Coronary artery (tissue), 2 donors: Measurements from ENCODE around the gene ITGA2.

Experiments
- DNase-seq: peaks from one replicate; pipeline ENCODE4 v3.0.0-alpha.2; 2017; ENCODE audit warnings: low spot score
- H3K27ac ChIP-seq, 2 donors: fragments of 200-600 bp; sonication (generic); one replicate each; pipeline ENCODE4 v1.5.1; 2016 to 2019
- H3K4me3 ChIP-seq: fragments of 200-600 bp; sonication (generic); 2 replicates; pipeline ENCODE4 v1.5.1; 2016; ENCODE audit warnings: mild to moderate bottlenecking, moderate library complexity
- TF ChIP-seq, protein P1 (sequence below): fragments of 200-600 bp; sonication (generic); IDR thresholded peaks from one replicate; pipeline ENCODE4 v1.5.1; 2019; ENCODE audit warnings: antibody characterized with exemption

Gene ITGA2

GRCh38 chr5:53006911-53007890 is 18.0 kb downstream of the ITGA2 start:
- DNase-seq: no peak
- TF ChIP-seq, protein P1, sequence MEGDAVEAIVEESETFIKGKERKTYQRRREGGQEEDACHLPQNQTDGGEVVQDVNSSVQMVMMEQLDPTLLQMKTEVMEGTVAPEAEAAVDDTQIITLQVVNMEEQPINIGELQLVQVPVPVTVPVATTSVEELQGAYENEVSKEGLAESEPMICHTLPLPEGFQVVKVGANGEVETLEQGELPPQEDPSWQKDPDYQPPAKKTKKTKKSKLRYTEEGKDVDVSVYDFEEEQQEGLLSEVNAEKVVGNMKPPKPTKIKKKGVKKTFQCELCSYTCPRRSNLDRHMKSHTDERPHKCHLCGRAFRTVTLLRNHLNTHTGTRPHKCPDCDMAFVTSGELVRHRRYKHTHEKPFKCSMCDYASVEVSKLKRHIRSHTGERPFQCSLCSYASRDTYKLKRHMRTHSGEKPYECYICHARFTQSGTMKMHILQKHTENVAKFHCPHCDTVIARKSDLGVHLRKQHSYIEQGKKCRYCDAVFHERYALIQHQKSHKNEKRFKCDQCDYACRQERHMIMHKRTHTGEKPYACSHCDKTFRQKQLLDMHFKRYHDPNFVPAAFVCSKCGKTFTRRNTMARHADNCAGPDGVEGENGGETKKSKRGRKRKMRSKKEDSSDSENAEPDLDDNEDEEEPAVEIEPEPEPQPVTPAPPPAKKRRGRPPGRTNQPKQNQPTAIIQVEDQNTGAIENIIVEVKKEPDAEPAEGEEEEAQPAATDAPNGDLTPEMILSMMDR: no peak
- Histone ChIP-seq H3K4me3 (no peak overlapping the region), H3K27ac (no peak overlapping the region)

- TF ChIP-seq, protein P1: no peak
- no peak for DNase-seq
- Histone ChIP-seq H3K27ac (no peak overlapping the region), H3K4me3 (no peak overlapping the region)
Measured at GRCh38 chr5:53008751-53009150, 19.6 kb downstream of the ITGA2 start.

GRCh38 chr5:53009816-53010215 is 20.7 kb downstream of the ITGA2 start:
- DNase-seq: no peak
- TF ChIP-seq, protein P1: no peak
- H3K27ac ChIP-seq: no peak overlapping the region
- no peak overlapping the region for H3K4me3 ChIP-seq

- Histone ChIP-seq H3K4me3 (no peak overlapping the region), H3K27ac (no peak overlapping the region)
- TF ChIP-seq, protein P1: no peak
- no peak for DNase-seq
Measured at GRCh38 chr5:53010814-53011213, 21.7 kb downstream of the ITGA2 start.

DNA sequence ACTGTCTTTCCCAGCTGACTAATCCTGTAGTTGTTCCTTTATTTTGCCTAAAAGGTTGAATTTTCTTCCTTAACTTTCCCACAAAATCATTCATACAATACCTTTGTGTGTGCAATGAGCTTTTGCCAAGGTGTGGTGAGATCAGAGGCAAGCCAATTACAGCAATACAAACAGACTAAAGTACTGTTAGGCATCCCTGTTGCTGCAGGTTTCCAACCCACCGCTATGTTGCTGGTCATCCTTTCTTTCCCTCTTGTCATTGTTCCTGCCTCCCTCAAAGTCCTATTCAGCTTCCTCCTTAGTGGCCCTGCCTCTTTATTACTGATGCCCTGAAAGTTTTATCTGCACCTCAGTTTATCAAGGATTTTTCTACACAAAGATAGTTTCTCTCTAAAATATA is 22.1 kb downstream of the ITGA2 start:
- DNase-seq: no peak
- TF ChIP-seq, protein P1: no peak
- Histone ChIP-seq H3K4me3 (no peak overlapping the region), H3K27ac (no peak overlapping the region)

DNA sequence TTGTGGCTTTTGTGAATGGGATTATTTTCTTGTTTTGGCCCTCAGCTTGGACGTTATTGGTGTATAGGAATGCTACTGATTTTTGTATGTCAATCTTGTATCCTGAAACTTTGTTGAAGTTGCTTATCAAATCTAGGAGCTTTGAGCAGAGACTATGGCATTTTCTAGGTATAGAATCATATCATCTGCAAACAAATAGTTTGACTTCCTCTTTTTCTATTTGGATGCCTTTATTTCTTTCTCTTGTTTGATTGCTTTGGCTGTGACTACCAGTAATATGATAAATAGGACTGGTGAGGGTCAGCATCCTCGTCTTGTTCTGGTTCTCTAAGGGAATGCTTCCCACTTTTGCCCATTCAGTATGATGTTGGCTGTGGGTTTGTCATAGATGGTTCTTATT is 24.7 kb downstream of the ITGA2 start:
- TF ChIP-seq, protein P1: no peak
- no peak overlapping the region for H3K4me3 ChIP-seq
- no peak overlapping the region for H3K27ac ChIP-seq
- DNase-seq: no peak

DNA sequence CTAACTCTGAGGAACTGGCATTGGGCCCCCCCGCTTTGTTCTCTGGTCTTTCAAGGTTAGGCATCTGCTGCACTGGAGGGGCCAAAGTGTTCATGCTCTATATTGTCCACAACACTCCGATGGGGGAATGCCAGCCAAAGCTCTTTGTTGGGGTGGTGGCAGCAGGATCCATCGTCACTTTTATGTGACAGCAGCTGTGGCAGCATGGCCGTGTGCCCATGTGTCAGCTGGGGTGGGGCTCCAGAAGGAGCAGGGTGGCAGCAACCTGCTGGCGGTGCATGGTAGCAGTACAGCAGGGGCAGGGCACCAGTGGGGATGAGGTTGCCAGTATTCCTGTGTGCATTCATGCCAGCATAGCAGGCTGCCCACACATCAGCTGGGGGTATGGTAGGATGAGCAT is 28.2 kb downstream of the ITGA2 start:
- TF ChIP-seq, protein P1: no peak
- Histone ChIP-seq H3K27ac (no peak overlapping the region), H3K4me3 (no peak overlapping the region)
- no peak for DNase-seq
